Measurements from ENCODE around the gene CMTR1.

DNA sequence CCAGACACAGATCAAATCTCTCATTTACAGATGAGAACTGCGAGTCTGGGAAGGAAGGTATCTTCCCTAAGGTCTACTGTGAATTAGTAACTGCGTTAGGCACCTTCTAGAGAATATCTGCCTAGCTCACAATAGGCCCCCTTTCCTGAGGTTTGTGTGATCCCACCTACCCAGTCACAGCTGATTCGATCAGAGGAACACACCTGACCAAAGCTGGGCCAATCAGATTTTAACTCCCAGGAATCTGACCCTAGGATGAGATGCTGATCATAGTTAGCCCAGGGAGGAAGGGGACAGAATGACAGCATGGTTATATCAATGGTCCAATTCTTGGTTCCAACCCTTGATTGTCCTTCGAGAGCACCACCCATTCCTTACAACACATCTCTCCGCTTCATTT is 74.1 kb downstream of the CMTR1 start:
- TF ChIP-seq POLR2AphosphoS5 (IDR thresholded peaks at IDR 0.05), result no peak
- TF ChIP-seq, protein P1, sequence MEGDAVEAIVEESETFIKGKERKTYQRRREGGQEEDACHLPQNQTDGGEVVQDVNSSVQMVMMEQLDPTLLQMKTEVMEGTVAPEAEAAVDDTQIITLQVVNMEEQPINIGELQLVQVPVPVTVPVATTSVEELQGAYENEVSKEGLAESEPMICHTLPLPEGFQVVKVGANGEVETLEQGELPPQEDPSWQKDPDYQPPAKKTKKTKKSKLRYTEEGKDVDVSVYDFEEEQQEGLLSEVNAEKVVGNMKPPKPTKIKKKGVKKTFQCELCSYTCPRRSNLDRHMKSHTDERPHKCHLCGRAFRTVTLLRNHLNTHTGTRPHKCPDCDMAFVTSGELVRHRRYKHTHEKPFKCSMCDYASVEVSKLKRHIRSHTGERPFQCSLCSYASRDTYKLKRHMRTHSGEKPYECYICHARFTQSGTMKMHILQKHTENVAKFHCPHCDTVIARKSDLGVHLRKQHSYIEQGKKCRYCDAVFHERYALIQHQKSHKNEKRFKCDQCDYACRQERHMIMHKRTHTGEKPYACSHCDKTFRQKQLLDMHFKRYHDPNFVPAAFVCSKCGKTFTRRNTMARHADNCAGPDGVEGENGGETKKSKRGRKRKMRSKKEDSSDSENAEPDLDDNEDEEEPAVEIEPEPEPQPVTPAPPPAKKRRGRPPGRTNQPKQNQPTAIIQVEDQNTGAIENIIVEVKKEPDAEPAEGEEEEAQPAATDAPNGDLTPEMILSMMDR (IDR thresholded peaks at IDR 0.05 in 8 of 11, conservative IDR thresholded peaks at IDR 0.05 in 3 of 11), result no peak

Measured in spleen (tissue), 7 donors.